Measurements from ENCODE around the gene FAM171A2.

Gene FAM171A2

DNA sequence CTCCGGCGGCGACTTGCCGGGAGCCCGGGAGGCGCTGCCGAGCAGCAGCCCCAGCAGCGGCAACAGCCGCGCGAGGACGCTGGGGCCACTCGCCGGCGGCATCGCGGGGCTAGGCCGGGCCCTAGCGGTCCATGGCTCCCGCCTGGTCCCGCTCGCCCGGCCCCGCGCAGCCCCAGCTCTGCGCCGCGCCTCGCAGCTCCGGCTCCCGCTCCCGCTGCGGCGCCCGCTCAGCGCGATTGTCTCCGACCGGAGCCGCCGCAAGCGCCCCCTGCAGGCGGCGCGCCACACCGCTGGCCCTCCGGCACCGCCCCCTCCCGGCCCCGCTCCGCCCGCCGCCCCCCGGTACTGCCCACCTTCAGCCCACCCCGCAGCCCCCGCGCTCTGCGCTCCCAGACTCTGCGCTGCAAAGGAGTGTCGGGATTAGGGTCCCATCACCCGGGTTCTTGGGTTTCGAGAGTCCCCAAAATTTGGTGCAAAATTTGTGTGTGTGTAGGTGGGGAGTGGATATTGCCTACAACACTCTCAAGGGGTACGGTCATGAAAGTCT is at the start of gene FAM171A2:
Gene FAM171A2, minus strand, starts transcription at position 241 of the 547 bp plus-strand sequence. Its CDS starts 139 bp downstream, at position 102.
- H3K4me3 ChIP-seq (ENCODE audit: low read depth, low read length), result peak within 1 kb of the TSS; percentile 55
- TF ChIP-seq, protein P1, sequence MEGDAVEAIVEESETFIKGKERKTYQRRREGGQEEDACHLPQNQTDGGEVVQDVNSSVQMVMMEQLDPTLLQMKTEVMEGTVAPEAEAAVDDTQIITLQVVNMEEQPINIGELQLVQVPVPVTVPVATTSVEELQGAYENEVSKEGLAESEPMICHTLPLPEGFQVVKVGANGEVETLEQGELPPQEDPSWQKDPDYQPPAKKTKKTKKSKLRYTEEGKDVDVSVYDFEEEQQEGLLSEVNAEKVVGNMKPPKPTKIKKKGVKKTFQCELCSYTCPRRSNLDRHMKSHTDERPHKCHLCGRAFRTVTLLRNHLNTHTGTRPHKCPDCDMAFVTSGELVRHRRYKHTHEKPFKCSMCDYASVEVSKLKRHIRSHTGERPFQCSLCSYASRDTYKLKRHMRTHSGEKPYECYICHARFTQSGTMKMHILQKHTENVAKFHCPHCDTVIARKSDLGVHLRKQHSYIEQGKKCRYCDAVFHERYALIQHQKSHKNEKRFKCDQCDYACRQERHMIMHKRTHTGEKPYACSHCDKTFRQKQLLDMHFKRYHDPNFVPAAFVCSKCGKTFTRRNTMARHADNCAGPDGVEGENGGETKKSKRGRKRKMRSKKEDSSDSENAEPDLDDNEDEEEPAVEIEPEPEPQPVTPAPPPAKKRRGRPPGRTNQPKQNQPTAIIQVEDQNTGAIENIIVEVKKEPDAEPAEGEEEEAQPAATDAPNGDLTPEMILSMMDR (IDR thresholded peaks at IDR 0.05; ENCODE audit: borderline replicate concordance, insufficient read depth, low read depth, low read length), result peak; percentile 88

DNA sequence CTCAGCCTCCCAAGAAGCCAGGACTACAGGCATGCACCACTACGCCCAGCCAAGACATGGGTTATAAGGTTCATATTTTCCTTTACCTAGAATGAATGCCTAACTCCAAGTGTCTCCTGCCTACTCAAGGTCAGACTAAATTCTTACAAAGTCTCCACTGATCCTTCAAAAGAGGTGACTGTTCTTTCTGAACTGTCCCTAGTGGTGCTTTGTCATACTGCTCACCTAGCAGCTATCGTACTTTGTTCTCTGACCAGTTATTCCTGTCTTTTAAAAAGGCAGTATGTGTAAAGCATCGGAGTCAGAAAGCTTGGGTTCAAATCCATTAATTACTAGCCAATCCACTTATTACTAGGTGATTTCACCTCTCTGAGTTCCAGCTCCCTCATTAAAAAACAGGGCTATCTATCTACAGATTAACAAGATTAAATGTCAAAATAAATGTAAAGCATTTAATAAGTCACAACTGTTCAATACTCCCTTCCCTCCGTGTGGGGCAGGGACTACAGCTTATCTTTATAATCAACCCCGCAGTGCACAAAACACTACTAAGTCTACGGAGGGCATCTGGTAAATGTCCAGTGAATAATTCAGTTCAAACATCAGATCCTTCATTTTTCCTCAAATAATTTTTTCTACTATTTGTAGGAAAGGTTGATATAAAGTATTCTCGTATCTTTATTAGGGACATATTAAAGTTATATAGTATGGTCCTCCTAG is 45.8 kb upstream of the FAM171A2 start:
- no peak overlapping the region for H3K4me3 ChIP-seq (ENCODE audit: low read depth, low read length)
- TF ChIP-seq, protein P1 (IDR thresholded peaks at IDR 0.05; ENCODE audit: borderline replicate concordance, insufficient read depth, low read depth, low read length), result peak; percentile 27; the same call in 1 of the 2 replicates

DNA sequence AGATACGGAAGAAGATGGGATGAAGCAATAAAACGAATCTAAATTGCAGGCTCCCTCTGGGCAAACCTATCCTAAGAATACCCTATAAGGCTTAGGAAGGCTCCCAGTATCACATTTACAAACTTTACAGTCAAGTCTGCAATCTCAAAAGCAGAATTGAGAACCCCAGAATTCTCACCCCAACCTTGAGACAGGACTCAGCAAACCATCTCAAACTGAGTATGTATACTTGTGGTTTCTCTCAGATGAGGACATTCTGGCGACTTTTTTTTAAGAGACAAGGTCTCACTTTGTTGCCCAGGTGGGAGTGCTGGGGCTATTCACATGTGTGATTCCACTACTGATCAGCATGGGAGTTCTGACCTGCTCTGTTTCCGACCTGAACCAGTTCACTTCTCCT is 45.1 kb upstream of the FAM171A2 start:
- TF ChIP-seq, protein P1 (IDR thresholded peaks at IDR 0.05; ENCODE audit: borderline replicate concordance, insufficient read depth, low read depth, low read length), result no peak
- H3K4me3 ChIP-seq (ENCODE audit: low read depth, low read length), result no peak overlapping the region

DNA sequence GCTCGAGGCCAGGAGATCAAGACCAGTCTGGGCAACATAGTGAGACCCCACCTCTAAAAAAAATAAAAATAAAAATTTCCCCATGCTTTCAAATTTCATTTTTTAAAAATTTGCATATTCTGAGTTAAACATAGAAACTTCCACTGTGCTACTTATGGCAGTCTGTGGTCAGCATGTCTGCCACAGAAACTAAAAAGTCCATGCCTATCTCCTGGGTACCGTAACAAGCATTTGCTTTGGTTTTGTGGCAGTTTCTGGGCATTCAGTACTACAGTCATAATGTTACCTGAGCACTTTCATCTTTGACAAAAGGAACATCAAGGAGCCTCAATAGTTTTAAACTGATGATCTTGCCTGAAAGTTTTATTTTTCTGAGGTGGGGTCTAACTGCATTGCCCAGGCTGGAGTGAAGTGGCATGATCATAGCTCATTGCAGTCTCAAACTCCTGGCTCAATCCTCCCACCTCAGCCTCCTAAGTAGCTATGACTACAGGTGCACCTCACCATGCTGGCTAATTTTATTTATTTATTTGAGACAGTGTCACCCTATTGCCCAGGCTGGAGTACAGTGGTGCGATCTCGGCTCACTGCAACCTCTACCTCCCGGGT is 39.0 kb upstream of the FAM171A2 start:
- H3K4me3 ChIP-seq (ENCODE audit: low read depth, low read length), result no peak overlapping the region
- TF ChIP-seq, protein P1 (IDR thresholded peaks at IDR 0.05; ENCODE audit: borderline replicate concordance, insufficient read depth, low read depth, low read length), result no peak

DNA sequence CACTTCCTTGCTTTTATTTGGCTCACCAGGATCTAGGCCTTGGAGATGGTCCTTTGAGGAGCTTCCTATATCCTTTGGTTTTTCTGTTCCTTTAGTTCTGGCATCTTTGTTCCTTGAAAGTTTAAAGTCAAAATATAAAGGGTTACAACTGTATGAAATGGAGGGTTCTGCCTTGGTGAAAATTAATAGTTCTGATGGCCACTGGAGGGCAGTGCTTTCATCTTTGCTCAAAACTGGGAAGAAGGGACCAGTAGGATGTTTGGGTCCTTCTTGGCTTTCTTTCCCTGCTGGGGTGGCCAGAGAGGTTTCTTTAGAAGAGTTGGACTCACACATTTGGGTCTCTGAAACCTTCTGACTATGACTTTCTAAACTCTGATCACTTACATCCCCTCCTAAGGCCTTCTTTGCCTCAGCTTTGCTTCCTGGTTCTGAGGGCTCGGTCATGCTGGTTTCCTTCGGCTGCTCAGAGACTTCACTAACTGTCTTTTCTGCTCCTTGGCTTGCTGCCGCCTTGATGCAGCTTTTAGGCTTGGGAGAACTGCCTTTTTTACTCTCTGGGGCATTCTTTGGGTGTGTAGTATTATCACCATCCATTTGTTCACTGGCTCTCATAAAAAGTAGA is 36.7 kb upstream of the FAM171A2 start:
- TF ChIP-seq, protein P1 (IDR thresholded peaks at IDR 0.05; ENCODE audit: borderline replicate concordance, insufficient read depth, low read depth, low read length), result peak; percentile 27; the same call in 1 of the 2 replicates
- no peak overlapping the region for H3K4me3 ChIP-seq (ENCODE audit: low read depth, low read length)

DNA sequence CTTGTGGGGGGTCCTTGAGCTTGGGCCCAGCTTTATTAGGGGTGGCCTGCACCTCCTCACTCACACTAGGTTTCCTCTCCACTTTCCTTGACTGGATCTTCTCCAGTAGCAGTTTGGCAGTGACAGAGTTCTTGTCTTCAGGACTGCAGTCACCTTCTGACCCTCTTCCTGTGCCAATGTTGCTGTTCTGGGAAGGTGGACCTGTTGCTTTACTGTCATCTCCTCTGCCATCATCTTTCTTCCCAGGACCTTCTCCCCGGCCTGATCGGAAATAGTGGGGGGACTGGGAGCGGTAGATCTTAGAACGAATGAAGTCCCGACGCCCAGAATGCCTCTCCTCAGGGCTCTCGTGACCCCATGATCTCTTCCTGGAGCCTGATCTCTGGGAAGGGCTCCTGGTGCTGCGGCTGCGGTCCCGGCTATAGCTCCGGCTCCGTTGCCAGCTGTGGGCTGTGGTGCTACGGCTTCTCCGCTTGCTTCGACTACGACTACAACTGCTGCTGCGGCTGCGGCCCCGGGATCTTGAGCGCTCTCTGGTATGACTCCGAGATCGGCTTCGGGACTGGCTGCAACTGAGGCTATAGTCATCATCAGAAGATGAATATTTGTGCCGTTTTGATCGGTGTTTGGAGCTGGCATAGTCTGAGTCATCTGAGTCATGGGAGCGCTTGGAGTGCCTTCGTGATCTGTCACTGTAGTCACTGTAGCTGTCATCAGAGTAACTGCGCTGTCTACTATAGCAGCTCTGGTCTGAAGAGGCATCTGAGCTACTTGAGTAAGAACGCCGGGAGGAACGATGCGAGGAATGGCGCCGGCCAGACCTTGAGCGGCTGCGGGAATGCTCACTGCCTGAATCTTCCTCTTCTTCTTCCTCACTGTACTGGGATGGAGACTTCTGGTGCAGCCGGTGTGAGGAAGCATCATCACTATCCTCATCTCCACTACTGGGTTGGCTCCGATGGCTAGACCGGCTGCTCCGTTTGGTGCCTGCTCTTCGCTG is 35.3 kb upstream of the FAM171A2 start:
- H3K4me3 ChIP-seq (ENCODE audit: low read depth, low read length), result no peak overlapping the region
- TF ChIP-seq, protein P1 (IDR thresholded peaks at IDR 0.05; ENCODE audit: borderline replicate concordance, insufficient read depth, low read depth, low read length), result no peak
